ENCODE measurements around the gene POLK. TPM values are rescaled to one million over a fixed set of nuclear protein-coding genes. Genes with fewer than 3 reads are reported as not detected.

POLK gene
- total RNA-seq, 1 donor: 50.1 TPM

- no peak for TF ChIP-seq CTCF (IDR thresholded peaks at IDR 0.05; ENCODE audit: insufficient read depth, low read depth, low read length)
- no peak for DNase-seq (ENCODE audit: low read depth)
- H3K4me3 ChIP-seq (ENCODE audit: low read depth, low read length): no peak overlapping the region
Measured at GRCh38 chr5:75521195-75521594, 9.5 kb downstream of the POLK start.

GRCh38 chr5:75522025-75522424 is 10.3 kb downstream of the POLK start:
- H3K4me3 ChIP-seq (ENCODE audit: low read depth, low read length): no peak overlapping the region
- TF ChIP-seq CTCF (IDR thresholded peaks at IDR 0.05; ENCODE audit: insufficient read depth, low read depth, low read length): no peak
- DNase-seq (ENCODE audit: low read depth): no peak

- no peak for TF ChIP-seq CTCF (IDR thresholded peaks at IDR 0.05; ENCODE audit: insufficient read depth, low read depth, low read length)
- no peak for DNase-seq (ENCODE audit: low read depth)
- H3K4me3 ChIP-seq (ENCODE audit: low read depth, low read length): no peak overlapping the region
Measured at GRCh38 chr5:75522542-75522941, 10.9 kb downstream of the POLK start.

GRCh38 chr5:75523275-75523674 is 11.6 kb downstream of the POLK start:
- no peak overlapping the region for H3K4me3 ChIP-seq (ENCODE audit: low read depth, low read length)
- no peak for DNase-seq (ENCODE audit: low read depth)
- no peak for TF ChIP-seq CTCF (IDR thresholded peaks at IDR 0.05; ENCODE audit: insufficient read depth, low read depth, low read length)

GRCh38 chr5:75524071-75524470 is 12.4 kb downstream of the POLK start:
- no peak overlapping the region for H3K4me3 ChIP-seq (ENCODE audit: low read depth, low read length)
- TF ChIP-seq CTCF (IDR thresholded peaks at IDR 0.05; ENCODE audit: insufficient read depth, low read depth, low read length): no peak
- DNase-seq (ENCODE audit: low read depth): no peak

- no peak for TF ChIP-seq CTCF (IDR thresholded peaks at IDR 0.05; ENCODE audit: insufficient read depth, low read depth, low read length)
- no peak overlapping the region for H3K4me3 ChIP-seq (ENCODE audit: low read depth, low read length)
- DNase-seq (ENCODE audit: low read depth): no peak
Measured at GRCh38 chr5:75524591-75524990, 12.9 kb downstream of the POLK start.

GRCh38 chr5:75525344-75525743 is 13.7 kb downstream of the POLK start:
- no peak for TF ChIP-seq CTCF (IDR thresholded peaks at IDR 0.05; ENCODE audit: insufficient read depth, low read depth, low read length)
- no peak for DNase-seq (ENCODE audit: low read depth)
- H3K4me3 ChIP-seq (ENCODE audit: low read depth, low read length): no peak overlapping the region

Data from fibroblast of villous mesenchyme (primary cell).